ENCODE results near the gene HSPBP1. TPM values are rescaled to one million over a fixed set of nuclear protein-coding genes. Genes with fewer than 3 reads are reported as not detected.
A peak's percentile ranks its signal among the peaks of the same experiment; 100 is the strongest.
"Not testable (repeated sequence)": the region's sequence is repeated elsewhere in the genome, so short reads cannot be mapped to it uniquely, and the experiment has no call there.

The HSPBP1 gene, protein sequence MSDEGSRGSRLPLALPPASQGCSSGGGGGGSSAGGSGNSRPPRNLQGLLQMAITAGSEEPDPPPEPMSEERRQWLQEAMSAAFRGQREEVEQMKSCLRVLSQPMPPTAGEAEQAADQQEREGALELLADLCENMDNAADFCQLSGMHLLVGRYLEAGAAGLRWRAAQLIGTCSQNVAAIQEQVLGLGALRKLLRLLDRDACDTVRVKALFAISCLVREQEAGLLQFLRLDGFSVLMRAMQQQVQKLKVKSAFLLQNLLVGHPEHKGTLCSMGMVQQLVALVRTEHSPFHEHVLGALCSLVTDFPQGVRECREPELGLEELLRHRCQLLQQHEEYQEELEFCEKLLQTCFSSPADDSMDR
- 10 to 100 TPM; 35.0 to 38.2 TPM for total RNA-seq

DNA sequence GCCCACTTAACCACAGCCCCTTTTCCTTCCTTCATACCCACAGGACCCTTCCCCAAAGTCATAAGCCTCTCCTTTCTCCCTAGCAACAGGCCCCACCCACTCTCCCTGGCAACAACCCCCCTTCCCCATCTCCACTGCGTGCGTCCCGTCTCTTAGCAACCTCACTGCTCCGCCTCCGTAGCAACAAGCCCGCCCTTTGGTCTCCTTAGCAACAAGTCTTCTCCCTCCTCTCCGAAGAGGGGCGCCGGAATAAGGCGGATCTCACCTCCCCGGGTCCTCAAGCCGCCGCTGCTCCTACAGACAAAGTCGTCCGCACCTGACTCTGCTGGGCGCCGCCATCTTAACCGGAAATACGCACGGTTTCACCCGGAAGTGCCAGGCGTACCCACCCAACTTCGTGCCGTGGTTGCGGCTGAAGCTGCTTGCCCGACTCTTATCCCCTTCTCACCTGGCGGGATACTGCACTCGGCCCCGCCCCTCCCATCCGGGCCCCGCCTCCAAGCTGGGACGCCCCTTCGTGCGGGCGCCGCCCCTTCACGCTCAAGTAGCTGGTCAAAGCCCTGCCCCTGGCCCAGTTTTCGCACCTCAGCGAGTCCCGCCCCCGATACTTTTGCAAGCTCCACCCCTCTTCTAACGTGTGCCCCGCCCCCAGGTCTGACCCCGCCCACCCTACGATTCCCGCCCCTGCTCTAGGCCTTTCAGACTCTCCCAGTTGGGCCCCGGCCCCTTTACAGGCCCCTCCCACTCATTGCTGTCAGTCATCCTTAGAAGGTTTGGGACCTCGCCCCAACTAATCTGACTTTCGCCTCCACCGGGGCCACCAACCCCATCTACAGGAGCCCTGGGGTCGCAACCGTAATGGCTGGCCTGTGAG lies at the start of gene HSPBP1:
Gene HSPBP1 (minus strand): TSS at position 341 of the 874 bp plus-strand sequence. CDS start 502 bp downstream, outside the sequence.
- Mint-ChIP-seq H3K9me3 (ENCODE audit: low read depth) (no peaks in the 10 kb centered on the region), H3K27ac (peak within 1 kb of the TSS; percentile 98), H3K36me3 (peaks cover 4% of the 10 kb centered on the region), H3K4me1 (peaks cover 62% of the 10 kb centered on the region), H3K27me3 (peaks cover 4% of the 10 kb centered on the region), H3K4me3 (peak within 1 kb of the TSS; percentile 91)
- CTCF ChIA-PET, result interaction anchor here (0.7 to 2.2 kb wide), 12 partner anchors 9 to 347 kb away, joined by 3 to 17 read pairs (median 4); partner anchors contain the start of gene PPP6R1
- DNase-seq, result peak; percentile 98
- ATAC-seq, result peak; percentile 89

DNA sequence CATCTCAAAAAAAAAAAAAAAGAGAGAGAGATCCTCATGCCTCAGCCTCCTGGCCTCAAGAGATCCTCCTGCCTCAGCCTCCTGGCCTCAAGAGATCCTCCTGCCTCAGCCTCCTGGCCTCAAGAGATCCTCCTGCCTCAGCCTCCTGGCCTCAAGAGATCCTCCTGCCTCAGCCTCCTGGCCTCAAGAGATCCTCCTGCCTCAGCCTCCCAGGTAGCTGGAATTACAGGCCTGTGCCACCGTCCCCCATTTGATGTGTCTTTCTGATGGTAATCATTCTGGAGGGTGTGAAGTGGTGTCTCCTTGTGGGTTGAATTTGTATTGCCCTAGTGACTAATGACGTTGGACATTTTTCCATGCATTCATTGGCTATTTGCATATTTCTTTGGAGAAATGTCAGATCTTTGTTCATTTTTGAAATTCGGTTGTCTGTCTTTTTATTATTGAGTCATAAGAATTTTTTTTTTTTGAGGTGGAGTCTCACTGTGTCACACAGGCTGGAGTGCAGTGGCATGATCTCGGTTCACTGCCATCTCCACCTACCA lies 48.9 kb upstream of the HSPBP1 start:
- CTCF ChIA-PET, result interaction anchor here (3.5 kb wide), 1 partner anchor 27 kb away, joined by 8 read pairs; no protein-coding TSS in a partner anchor

DNA sequence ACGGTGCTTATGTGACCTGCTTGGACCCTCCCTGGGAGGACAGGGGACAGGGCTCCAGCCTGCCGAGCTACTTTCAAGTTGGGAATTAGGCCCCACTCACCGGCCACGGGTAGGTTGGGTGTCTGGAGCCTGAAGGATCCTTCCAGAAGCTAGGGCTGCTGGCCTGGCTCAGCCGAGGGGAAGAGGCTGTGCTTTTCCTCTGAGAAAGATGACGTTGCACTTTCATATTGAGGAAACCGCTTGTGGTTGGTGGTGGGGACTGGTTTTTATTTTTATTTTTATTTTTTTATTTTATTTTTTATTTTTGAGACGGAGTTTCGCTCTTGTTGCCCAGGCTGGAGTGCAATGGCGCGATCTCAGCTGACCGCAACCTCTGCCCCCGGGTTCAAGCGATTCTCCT lies 45.3 kb upstream of the HSPBP1 start, which contains the start of gene TMEM150B:
Gene TMEM150B (minus strand): TSS at position 170 of the 400 bp plus-strand sequence. CDS start 4,305 bp downstream, outside the sequence.
- Mint-ChIP-seq H3K27me3 (peaks cover 9% of the 10 kb centered on the region), H3K27ac (peak within 1 kb of the TSS; percentile 65), H3K9me3 (ENCODE audit: low read depth) (no peaks in the 10 kb centered on the region), H3K4me3 (peak within 1 kb of the TSS; percentile 44), H3K36me3 (no peaks in the 10 kb centered on the region), H3K4me1 (peaks cover 21% of the 10 kb centered on the region)
- CTCF ChIA-PET, result interaction anchor here (2.5 kb wide), 1 partner anchor 23 kb away, joined by 9 read pairs; no protein-coding TSS in a partner anchor
- no peak for DNase-seq
- peak; percentile 52 for ATAC-seq

More for the DNA sequence above, 48.9 kb upstream of the HSPBP1 start:
- ATAC-seq; DNase-seq; H3K4me1 Mint-ChIP-seq; H3K27ac Mint-ChIP-seq; H3K9me3 Mint-ChIP-seq (ENCODE audit: low read depth); H3K36me3 Mint-ChIP-seq; H3K4me3 Mint-ChIP-seq: not testable (repeated sequence)
- peaks cover 11% of the 10 kb centered on the region for H3K27me3 Mint-ChIP-seq

DNA sequence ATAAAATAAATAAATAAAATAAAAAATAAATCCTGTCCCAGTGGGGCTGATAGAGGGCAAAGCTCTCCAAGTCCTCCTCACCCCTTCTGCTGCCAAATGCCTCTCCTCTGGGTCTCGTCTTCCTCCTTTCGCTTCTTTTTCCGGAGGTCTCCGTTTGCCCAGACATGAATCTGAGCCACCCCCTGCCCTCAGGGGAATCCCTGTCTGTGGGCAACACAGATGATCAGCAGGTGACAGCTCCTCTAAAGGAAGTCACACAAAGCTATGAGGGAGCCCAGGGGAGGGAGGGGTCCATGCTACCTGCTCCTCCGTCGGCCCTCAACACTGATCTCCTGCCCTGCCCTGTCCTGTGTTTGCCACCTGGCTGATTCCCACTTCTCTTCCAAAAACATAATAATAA lies 44.8 kb upstream of the HSPBP1 start:
- Mint-ChIP-seq H3K4me1 (peaks cover 21% of the 10 kb centered on the region), H3K36me3 (no peaks in the 10 kb centered on the region), H3K27me3 (peaks cover 9% of the 10 kb centered on the region), H3K27ac (no peak overlapping the region), H3K9me3 (ENCODE audit: low read depth) (no peaks in the 10 kb centered on the region), H3K4me3 (peak overlapping the region; percentile 44)
- no peak for DNase-seq
- ATAC-seq, result no peak
- CTCF ChIA-PET, result interaction anchor here (2.5 kb wide), 1 partner anchor 23 kb away, joined by 9 read pairs; no protein-coding TSS in a partner anchor

DNA sequence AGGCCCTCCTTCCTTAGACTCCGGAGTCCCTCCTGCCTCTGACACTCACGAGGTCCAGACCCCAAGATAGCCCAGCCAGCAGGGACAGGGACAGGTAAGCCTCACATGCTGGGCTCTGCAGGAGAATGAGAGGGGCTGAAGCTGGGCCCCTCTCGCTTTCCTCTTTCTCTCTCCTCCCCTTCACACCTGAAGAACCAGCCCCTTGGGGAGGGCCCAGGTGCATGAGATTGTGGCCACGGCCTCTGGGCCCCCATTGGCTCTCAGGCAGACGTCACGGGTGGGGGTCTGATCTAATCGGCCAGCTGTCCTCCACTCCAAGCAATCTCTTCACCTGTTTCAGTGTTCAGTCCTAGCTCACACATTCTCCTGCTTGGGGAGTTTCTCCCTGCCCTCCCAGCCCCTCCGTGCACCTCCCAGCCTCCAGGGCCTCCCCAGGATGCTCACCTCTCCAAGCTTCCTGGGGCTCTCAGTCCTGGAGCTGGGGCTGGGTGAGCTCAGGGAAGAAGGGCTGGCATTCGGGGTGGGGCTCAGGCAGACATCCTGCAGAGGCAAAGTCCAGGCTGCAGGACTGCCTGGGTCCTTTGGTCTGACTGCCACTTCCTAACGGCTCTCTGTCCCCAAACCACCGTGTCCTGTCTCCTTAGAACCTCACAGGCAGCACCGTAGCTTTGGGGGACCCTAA lies 42.4 kb upstream of the HSPBP1 start:
- no peaks in the 10 kb centered on the region for H3K9me3 Mint-ChIP-seq (ENCODE audit: low read depth)
- peaks cover 9% of the 10 kb centered on the region for H3K27me3 Mint-ChIP-seq
- H3K4me1 Mint-ChIP-seq, result peaks cover 21% of the 10 kb centered on the region
- ATAC-seq (no peak), DNase-seq (no peak)
- no peak overlapping the region for H3K4me3 Mint-ChIP-seq
- no peak overlapping the region for H3K27ac Mint-ChIP-seq
- CTCF ChIA-PET, result interaction anchor here (0.9 to 3.7 kb wide), 3 partner anchors 20 to 181 kb away, joined by 3 to 24 read pairs (median 3); partner anchors contain the start of gene TMEM238
- no peaks in the 10 kb centered on the region for H3K36me3 Mint-ChIP-seq

DNA sequence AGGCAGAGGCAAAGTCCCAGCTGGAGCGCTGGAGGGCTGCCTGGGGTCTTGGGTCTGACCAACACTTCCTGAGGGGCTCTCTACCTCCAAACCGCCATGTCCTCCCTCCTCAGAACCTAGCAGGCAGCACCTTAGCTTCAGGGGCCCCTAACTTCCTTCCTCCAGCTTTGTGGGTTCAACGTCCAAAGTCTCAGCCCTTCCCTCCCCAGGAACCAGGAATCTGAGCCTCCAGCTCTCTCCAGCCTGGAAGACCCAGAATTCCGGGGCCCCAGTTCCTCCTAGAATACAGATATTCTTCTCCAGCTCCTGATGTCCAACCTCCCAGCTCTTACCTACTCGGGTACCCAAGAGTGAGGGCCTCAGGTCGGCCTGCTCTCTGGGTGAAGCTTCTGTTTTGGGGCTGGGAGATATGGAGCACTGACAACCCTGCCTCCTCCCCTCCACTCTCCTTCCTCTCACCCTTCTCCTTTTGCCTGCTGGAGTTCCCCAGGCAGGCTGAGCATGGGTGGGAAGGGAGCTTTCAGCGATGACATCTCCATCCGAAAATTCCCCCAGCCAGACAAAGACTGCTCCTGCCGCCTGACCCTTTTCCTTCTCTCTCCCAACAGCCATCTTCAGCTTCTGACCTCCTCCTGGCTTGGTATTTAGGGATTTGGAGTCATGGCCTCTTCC lies 41.7 kb upstream of the HSPBP1 start:
- DNase-seq (no peak), ATAC-seq (no peak)
- H3K9me3 Mint-ChIP-seq (ENCODE audit: low read depth), result no peaks in the 10 kb centered on the region
- no peaks in the 10 kb centered on the region for H3K36me3 Mint-ChIP-seq
- peaks cover 9% of the 10 kb centered on the region for H3K27me3 Mint-ChIP-seq
- CTCF ChIA-PET, result interaction anchor here (3.7 kb wide), 1 partner anchor 20 kb away, joined by 24 read pairs; no protein-coding TSS in a partner anchor
- H3K4me1 Mint-ChIP-seq, result peaks cover 21% of the 10 kb centered on the region
- no peak overlapping the region for H3K4me3 Mint-ChIP-seq
- H3K27ac Mint-ChIP-seq, result no peak overlapping the region

DNA sequence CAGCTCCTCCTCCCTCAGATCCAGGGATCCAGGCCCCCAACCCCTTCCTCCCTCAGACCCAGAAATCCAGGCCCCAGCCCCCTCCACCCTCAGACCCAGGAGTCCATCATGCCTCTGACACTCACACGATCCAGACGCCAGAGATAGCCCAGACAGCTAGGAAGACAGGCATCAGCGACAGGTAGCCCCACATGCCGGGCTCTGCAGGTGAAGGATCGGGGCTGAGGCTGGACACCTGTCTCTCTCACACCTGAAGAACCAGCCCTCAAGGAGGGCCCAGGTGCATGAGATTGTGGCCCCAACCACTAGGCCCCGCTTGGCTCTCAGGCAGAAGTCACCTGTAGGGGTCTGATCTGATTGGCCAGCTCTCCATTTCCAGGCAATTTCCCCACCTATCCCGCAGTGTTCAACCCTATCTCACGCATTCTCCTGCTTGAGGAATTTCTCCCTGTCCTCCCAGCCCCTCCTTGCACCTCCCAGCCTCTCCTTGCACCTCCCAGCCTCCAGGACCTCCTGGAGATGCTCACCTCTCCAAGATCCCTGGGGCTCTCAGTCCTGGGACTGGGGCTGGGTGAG lies 41.0 kb upstream of the HSPBP1 start:
- no peak for DNase-seq
- Mint-ChIP-seq H3K4me1 (peaks cover 21% of the 10 kb centered on the region), H3K4me3 (no peak overlapping the region), H3K36me3 (no peaks in the 10 kb centered on the region), H3K27me3 (peaks cover 9% of the 10 kb centered on the region), H3K9me3 (ENCODE audit: low read depth) (no peaks in the 10 kb centered on the region), H3K27ac (no peak overlapping the region)
- CTCF ChIA-PET, result interaction anchor here (3.7 kb wide), 1 partner anchor 19 kb away, joined by 24 read pairs; no protein-coding TSS in a partner anchor
- no peak for ATAC-seq

DNA sequence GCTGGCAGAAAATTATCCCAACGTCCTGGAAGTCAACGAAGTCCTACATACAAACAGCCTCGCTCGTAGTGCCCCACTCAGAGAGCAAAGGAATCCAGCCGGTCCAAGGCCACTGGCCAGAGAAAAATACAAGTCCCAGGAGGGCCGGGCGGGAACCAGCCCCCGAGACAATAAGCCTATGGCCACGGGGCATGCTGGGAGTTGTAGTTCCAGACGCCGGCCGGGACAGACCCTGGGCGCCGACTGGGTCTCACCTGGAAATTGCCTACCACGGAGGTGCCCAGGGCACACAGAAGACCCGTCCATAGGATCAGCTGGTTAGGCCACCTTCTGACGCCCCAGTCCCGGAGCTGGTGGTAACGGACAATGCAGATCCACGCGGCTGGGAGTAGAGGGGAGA lies 39.9 kb upstream of the HSPBP1 start:
- ATAC-seq, result no peak
- CTCF ChIA-PET, result interaction anchor here (1.1 to 3.7 kb wide), 3 partner anchors 18 to 98 kb away, joined by 3 to 24 read pairs (median 3); no protein-coding TSS in a partner anchor

DNA sequence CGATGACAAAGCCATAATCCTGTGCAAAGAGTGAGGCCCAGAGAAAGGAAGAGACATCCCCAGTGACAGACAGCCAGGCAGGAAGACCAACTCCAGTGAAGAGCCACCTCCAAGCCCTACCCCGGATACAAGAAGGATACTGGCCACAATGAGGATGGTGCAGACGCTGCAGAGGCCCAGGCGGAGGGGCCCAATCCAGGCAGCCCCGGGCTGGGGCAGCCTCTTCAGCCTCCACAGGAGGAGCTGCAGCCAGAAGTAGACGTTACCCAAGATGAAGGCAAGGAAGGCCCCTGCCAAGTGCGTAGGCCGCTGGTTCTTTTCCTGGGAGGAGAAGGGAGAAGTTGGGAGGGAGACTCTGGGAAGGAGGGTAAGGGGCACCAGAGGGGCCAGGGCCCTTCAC lies 36.7 kb upstream of the HSPBP1 start:
- Mint-ChIP-seq H3K9me3 (ENCODE audit: low read depth) (no peaks in the 10 kb centered on the region), H3K27me3 (no peaks in the 10 kb centered on the region), H3K27ac (no peak overlapping the region), H3K36me3 (no peaks in the 10 kb centered on the region), H3K4me1 (peaks cover 7% of the 10 kb centered on the region), H3K4me3 (no peak overlapping the region)
- CTCF ChIA-PET, result interaction anchor here (1.6 kb wide), 1 partner anchor 15 kb away, joined by 6 read pairs; no protein-coding TSS in a partner anchor
- DNase-seq, result no peak
- ATAC-seq, result no peak

More for the DNA sequence above, 39.9 kb upstream of the HSPBP1 start:
- H3K4me1 Mint-ChIP-seq, result peaks cover 16% of the 10 kb centered on the region
- peaks cover 9% of the 10 kb centered on the region for H3K27me3 Mint-ChIP-seq
- no peak for DNase-seq
- no peak overlapping the region for H3K4me3 Mint-ChIP-seq
- no peak overlapping the region for H3K27ac Mint-ChIP-seq
- H3K9me3 Mint-ChIP-seq (ENCODE audit: low read depth), result no peaks in the 10 kb centered on the region
- no peaks in the 10 kb centered on the region for H3K36me3 Mint-ChIP-seq

DNA sequence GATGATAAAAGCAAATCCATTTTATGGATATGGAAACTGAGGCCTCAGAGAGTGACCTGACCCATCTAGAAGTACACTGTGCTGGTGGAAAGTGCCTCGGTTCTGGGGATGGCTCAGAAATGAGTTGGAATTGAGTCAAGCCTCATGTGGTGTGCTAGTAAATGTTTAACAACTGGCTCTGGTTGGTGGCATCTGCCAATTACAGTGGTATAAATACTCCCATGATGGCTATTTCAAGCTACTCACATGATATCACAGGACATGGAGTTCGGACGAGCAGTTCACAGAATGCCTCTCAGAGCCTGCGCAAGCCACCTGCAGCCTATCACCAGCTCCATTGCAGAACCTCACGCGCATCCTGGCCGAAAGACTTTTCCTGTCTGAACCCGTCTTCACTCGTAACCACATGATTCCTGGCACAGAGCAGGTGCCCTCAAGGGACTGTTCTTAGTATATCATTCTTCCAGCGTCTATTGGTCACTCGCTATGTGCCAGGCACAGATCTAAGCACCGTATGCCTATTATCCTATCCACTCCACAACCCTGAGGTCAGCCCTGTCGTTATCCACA lies 36.1 kb upstream of the HSPBP1 start:
- no peaks in the 10 kb centered on the region for H3K9me3 Mint-ChIP-seq (ENCODE audit: low read depth)
- H3K36me3 Mint-ChIP-seq, result no peaks in the 10 kb centered on the region
- H3K4me3 Mint-ChIP-seq, result no peak overlapping the region
- DNase-seq (no peak), ATAC-seq (no peak)
- peaks cover 1% of the 10 kb centered on the region for H3K4me1 Mint-ChIP-seq
- no peaks in the 10 kb centered on the region for H3K27me3 Mint-ChIP-seq
- H3K27ac Mint-ChIP-seq, result no peak overlapping the region
- CTCF ChIA-PET, result interaction anchor here (1.6 kb wide), 1 partner anchor 14 kb away, joined by 6 read pairs; no protein-coding TSS in a partner anchor

DNA sequence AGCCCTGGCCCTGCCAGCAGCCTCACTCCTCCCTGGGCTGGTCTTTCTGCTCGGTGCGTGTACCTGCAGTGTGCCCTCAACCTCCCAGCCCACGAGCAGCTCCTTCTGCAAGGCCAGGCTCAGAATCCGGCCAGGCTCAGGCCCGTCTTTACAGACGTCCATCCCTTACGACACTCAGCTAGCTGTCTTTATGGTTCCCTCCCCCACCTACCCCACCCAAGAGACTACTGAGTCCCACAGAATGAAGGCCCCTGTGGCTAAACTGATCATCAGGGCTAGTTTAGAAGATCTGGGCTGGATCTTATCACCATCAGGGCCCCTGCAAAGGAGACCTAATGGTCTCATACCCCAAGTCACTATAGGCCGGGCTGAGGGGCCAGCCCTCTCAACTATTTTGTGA lies 34.5 kb upstream of the HSPBP1 start:
- Mint-ChIP-seq H3K27ac (no peak overlapping the region), H3K4me1 (no peaks in the 10 kb centered on the region), H3K27me3 (no peaks in the 10 kb centered on the region), H3K9me3 (ENCODE audit: low read depth) (no peaks in the 10 kb centered on the region), H3K4me3 (no peak overlapping the region), H3K36me3 (no peaks in the 10 kb centered on the region)
- CTCF ChIA-PET, result no interaction called here
- DNase-seq (no peak), ATAC-seq (no peak)

All from activated CD8-positive, alpha-beta memory T cell treated with anti-CD3 and anti-CD28 coated beads, Interleukin-2, amount 10 ng/mL, durations not matched to agents 7 days and 5 days (primary cell).